GM18505 (cell line): ENCODE results near the gene MSX2.

Experiments
- ATAC-seq: cut with Tn5 transposase; IDR thresholded peaks from one replicate; pipeline ENCODE4 v1.9.1; 2021; ENCODE audit not compliant: unreplicated experiment
- POLR2A ChIP-seq: IDR thresholded peaks from 4 replicates; pipeline ENCODE4 v1.6.1; 2011; ENCODE audit warnings: borderline replicate concordance; ENCODE audit not compliant: insufficient read depth, insufficient read length; ENCODE audit errors: extremely low read depth

Gene MSX2

DNA sequence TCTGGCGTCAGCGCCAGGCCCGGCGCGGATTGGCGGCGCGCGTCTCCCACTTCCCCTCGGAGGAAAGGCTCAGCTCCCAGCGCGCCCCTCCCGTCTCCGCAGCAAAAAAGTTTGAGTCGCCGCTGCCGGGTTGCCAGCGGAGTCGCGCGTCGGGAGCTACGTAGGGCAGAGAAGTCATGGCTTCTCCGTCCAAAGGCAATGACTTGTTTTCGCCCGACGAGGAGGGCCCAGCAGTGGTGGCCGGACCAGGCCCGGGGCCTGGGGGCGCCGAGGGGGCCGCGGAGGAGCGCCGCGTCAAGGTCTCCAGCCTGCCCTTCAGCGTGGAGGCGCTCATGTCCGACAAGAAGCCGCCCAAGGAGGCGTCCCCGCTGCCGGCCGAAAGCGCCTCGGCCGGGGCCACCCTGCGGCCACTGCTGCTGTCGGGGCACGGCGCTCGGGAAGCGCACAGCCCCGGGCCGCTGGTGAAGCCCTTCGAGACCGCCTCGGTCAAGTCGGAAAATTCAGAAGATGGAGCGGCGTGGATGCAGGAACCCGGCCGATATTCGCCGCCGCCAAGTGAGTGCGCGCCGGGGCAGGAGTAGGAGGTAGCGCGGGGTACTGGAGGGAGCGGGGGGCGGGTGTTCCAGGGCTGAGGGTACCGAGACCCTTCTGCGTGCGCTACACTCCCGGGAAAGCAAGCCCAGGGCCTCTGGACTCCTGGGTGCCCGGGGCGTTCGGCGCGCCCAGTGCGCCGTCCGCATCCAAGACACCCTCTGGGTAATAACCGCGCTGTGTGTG lies at the start of gene MSX2:
TSS of gene MSX2 (plus strand) at position 99 of the 777 bp plus-strand sequence. CDS start at position 177, 78 bp downstream.
- TF ChIP-seq POLR2A = no peak
- ATAC-seq = no peak

DNA sequence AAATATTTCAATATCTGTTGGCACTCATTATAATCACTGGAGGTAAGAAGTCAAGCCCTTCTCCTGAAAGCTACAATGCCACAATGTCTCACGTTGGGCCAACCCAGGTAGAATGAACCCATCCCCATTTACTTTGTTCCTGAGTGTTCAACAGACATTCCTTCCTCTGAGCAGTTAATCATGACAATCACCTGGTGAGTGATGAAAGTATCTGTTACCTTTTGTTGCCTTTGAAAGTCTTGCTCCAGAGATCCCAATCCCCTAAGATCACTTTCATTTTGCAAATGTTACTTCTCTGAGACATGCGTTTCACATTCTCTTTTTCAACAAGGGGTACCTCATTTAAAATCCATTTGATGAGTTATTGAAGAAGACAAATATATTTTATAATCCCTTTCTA lies 49.3 kb upstream of the MSX2 start:
- no peak for TF ChIP-seq POLR2A
- no peak for ATAC-seq

DNA sequence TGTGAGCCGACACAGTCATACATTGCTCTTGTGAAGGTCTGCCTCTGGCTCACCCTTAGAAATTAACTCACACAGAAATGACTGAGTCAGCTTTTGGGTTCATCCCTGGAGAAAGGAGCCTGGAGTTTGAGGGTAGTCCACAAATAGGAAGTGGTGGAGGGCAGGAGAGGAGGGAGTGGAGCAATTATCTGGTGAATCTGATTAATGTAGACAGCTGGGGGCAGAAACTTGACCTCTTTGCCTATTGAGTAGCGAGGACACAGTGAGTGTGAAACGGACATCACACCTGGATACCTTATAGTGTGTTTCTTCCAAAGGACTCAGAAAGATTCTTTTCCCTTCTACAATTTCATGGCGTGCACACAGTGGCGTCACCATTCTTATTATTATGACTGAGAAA lies 48.5 kb upstream of the MSX2 start:
- ATAC-seq = no peak
- no peak for TF ChIP-seq POLR2A

DNA sequence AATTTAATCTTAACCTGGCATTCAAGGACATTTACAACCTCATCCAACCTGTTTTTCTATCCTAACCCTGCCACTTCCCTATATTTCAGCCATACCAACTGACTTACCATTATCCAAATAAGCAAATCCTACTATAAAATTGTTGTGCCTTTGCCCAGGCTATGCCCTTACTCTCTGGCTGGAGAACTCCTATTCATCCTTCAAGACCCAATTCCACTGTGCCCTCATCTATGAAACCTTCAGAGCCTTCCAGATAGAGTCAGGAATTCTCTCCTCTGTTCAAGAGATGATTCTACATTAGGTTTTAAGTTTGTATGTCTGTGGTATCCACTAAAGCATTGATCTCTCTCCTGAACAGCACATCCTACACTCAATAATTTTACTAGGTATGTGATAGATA lies 46.3 kb upstream of the MSX2 start:
- no peak for TF ChIP-seq POLR2A
- ATAC-seq = no peak

DNA sequence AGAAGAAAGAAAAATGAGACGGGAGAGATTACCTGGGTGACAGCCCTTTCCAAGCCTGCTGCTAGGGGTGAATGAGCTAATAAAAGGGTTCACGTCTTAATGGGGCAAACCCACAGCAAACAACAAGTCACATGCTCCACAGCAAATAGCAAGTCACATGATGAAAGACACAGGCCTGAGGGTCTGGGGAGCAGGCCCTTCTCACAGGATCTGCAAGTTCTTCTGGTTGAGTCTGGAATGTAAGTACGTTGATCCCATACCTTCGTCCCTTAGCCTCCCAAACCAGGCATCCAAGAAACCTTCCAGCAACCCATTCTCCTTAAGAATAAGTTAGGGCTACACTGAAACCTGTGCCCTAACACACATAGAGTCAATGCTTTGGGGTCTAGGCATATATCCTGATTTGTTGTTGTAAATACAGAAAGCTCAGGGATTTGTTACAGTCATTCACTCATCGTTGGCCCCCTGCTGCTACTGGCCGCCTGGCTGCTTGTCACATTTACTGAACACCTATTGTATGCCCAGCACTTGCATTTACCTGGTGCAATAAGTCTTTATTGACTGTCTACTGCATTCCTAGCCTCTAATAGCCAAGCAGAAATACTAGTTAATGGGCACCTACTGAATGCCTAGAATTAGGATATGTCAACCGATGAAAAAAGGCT lies 43.3 kb upstream of the MSX2 start:
- no peak for TF ChIP-seq POLR2A

DNA sequence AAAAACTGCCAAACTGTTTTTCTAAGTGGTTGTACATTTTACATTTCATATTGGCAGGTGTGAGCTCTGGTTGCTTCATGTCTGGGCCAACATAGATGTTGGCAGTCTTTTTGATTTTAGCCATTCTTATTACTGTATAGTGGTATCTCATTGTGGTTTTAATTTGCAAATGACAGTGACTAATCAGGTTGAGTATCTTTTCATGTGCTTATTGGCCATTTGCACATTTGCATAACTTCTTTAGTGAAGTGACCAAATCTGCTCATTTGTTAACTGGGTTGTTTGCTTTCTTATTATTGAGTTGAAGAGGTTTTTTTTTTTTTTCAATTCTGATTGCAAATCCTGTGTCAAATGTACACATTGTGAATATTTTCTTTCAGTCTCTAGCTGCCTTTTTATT lies 36.9 kb upstream of the MSX2 start:
- ATAC-seq = no peak
- TF ChIP-seq POLR2A = no peak

More for the DNA sequence above, 43.3 kb upstream of the MSX2 start:
- no peak for ATAC-seq

DNA sequence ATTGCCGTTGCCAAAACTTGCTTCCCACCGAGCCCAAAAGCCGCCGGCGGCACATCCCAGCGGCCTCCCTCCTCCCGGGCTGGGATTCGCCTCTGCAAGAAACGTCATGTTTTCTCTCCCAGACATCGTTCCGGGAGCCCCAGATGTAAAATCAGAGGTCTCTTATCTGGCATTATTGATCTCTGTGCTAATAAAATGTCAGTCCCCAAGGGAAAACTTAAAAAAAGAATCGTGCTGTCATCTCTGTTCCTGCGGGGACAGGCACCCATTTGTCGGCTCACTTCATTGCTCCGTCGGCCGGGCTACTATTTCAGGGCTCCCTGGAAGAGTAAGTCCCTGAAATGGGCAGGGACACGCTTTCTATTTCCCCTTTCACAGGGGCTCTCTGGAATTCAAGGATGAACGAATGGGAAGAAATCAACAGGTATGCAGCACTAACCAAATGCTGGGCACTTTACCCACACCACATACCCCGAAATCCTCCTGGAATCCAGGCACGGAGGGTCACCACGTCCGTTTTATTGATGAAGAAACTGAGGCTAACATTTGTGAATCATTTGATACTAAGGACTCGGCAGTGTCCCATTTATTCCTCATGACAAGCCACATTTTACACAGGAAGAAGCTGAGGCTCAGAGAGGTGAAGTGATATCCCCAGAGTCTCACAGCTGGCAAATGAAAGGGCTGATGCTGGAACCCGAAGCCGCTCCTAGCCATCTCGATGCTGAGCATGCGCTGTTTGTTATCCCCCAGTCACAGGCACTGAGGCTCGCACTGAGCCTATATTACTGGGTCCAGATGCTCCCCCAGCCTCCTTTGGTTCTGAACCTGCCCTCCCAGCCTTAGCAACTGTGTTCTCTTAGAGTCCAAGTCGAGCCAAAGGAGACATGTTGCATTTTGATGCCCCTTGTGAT lies 35.7 kb upstream of the MSX2 start:
- TF ChIP-seq POLR2A = no peak
- no peak for ATAC-seq

DNA sequence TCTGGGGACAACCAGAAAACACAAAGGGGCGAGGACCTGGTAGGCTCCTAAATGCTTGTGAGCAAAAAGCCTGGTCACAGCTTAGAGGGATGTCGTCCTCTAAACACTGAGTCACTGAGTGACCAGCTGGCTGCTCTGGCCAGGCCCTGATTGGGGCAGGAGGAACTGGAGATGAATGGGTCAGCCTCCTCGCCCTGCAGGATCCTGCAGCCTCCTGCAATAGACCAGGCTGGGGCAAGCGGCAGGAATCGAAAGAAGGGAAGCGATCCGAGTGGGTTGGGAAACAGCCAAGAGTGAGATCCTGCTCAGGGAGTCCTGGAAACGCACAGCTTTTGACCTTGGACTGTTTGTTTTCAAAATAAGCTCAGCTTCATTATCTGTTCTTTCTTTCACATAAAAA lies 34.1 kb upstream of the MSX2 start:
- no peak for ATAC-seq
- no peak for TF ChIP-seq POLR2A

DNA sequence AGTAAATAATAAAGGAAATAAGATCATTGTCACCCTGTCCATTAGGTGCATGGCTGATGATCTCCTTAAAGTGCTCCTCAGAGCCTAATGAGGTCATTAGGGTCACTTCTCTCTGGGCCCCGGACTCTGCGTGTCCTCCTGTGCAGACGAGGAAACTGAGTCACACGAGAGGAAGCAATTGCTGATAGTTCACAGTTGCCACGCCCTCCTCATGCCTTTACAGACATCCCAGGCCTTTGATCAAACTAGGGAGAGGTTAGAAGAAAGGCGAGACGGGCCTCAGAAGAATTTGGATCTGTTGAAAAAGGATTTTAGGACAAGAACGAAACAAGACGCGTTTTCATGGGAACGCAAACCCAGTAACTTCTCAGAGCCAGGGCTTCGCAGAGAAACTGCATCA lies 32.0 kb upstream of the MSX2 start:
- TF ChIP-seq POLR2A = no peak
- ATAC-seq = no peak

DNA sequence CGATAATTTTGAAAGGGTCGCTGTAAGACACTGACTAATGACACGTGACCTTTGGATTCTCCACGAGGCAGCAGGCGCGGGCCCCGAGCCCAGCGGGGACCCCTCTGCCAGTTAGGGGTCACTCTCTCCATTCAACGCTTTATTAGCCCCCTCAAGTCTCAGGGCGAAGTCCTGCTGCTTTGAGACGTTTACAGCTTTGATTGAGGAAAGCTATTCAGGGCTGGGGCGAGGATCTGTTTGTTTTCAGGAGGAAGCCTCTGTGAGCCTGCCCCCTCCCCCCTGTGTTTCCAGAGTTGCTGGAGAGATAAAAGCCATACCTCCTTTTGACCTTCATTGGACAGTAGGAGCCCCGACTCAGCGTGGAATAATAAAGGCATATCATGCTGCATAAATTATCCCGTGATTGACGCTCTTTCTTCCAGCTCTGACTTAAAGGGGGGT lies 31.4 kb upstream of the MSX2 start:
- TF ChIP-seq POLR2A = no peak
- ATAC-seq = no peak

DNA sequence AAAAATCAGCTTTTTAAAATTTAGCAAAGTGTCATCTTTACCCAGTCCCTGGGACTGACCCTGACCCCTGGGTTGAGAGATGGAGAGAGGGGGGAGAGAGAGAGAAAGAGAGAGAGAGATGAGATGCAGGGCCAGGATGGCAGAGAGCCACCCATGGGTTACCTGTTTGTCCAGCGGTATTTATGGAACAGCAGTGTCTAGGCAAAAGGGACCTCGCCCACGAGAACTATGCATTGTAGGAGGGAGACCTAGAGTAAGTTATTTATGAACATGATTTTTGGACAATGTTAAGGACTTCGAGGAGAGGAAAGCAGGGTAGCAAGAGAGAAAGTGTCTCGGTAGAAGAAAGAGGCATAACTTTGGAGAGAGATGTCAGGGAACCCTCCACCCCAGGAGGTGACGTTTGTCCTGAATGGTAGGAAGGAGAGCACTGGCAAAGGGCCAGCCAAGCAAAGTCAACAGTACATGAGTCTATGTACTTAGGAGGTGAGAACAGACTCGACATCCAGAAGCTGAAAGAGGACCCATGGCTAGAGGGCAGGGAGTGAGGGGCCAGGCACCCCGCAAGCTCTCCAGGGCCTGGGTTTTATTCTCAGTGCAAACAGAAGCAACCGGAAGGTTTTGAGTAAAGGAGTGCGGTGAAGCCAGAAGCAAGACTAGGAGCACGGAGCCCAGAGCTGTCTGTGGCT lies 30.5 kb upstream of the MSX2 start:
- no peak for TF ChIP-seq POLR2A
- no peak for ATAC-seq

DNA sequence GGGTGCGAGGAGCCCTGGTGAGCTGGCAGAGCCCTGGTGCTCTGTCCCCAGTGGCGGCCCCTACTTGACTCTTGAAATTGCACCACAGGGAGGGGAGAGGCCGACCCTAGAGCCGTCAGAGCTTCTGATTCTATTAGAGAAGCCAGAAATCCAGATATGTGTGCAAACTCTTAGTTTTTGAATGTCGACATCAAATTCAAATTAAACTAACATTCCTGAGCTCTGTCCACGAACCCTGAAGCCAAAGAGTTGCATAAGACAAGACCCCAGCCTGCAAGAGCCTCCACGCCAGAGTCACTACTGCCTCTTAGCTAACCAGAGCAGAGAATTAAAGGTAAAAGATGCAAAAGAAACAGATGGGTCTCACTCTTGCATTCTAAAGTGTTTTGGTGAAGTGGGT lies 29.8 kb upstream of the MSX2 start:
- ATAC-seq = no peak
- no peak for TF ChIP-seq POLR2A

DNA sequence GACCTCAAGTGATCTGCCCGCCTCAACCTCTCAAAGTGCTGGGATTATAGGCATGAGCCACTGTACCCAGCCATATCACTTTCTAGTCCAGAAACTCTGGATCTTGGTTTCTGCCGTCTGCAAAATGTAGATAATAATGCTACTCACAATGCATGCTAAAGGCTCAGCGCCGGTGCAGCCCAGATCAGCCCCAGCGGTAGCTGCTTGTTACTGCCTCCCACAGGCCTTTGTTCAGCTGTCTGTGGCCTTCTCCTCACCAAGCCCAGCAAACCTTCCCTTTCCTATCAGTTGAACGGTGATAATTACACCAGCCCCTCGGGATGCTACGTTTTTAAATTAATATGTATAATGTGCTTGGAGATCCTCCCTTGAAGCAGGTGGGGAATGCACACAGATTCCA lies 26.2 kb upstream of the MSX2 start:
- TF ChIP-seq POLR2A = no peak
- ATAC-seq = no peak
